A549 (cell line): ENCODE results near the gene AFAP1. TPM values are rescaled to one million over a fixed set of nuclear protein-coding genes. Genes with fewer than 3 reads are reported as not detected.

Experiments used
- ATAC-seq, 2 experiments: fragments of 200-7000 bp in 1 of 2; fragments of >200 bp in 1 of 2; cut with Nextera tagmentation in 1 of 2; cut with Tn5 transposase in 1 of 2; 3 replicates each; pipeline versions ENCODE4 v1.8.0 to v1.9.1; 2018 to 2020; ENCODE audit warnings: mild to moderate bottlenecking in 1 of 2, moderate library complexity in 1 of 2
- CTCF ChIA-PET: fragments of 300-600 bp; sonication (Branson Sonifier 250); formaldehyde crosslinking; extraction: SDS; loops from one replicate; lab custom pipeline; 2021; ENCODE audit warnings: antibody characterized with exemption, inconsistent platforms; lab: Yijun Ruan, JAX
- POLR2A ChIA-PET: fragments of 350-600 bp; formaldehyde crosslinking; extraction: SDS; loops from one replicate; lab custom pipeline; 2021; ENCODE audit warnings: antibody characterized with exemption, inconsistent platforms; lab: Yijun Ruan, JAX
- DNase-seq, 2 experiments: peaks; one replicate each; pipeline versions ENCODE4 v3.0.0 to v3.0.0-alpha.2; 2011 to 2016; ENCODE audit warnings: low read depth in 1 of 2, low spot score in 1 of 2
- FAIRE-seq: peaks from 2 replicates; lab custom pipeline; 2011; peaks lifted over from hg19 to GRCh38; lab: Jason Lieb, UNC
- H3K27ac ChIP-seq, 2 experiments: fragments of >200 bp; sonication (Bioruptor Twin); formaldehyde crosslinking; 3 replicates each; pipeline ENCODE4 v1.5.1; 2016 to 2017
- H3K4me1 ChIP-seq: fragments of >200 bp; sonication (Bioruptor Twin); formaldehyde crosslinking; 3 replicates; pipeline ENCODE4 v1.6.1; 2016
- H3K4me2 ChIP-seq: fragments of >200 bp; sonication (Bioruptor Twin); formaldehyde crosslinking; 3 replicates; pipeline ENCODE4 v1.6.1; 2016
- H3K4me3 ChIP-seq: fragments of >200 bp; sonication (Bioruptor Twin); formaldehyde crosslinking; 3 replicates; pipeline ENCODE4 v1.5.1; 2016
- H3K9me3 ChIP-seq: fragments of >200 bp; sonication (Bioruptor Twin); formaldehyde crosslinking; 3 replicates; pipeline ENCODE4 v1.6.1; 2016
- CBX2 ChIP-seq: fragments of 200-600 bp; sonication (generic); IDR thresholded peaks from 2 replicates; pipeline ENCODE4 v1.6.1; 2016; ENCODE audit warnings: low read depth, mild to moderate bottlenecking, borderline replicate concordance
- CBX8 ChIP-seq: fragments of 200-600 bp; sonication (generic); IDR thresholded peaks from 2 replicates; pipeline ENCODE4 v1.6.1; 2016
- CEBPB ChIP-seq, 2 experiments: fragments of >200 bp in 1 of 2; sonication (Bioruptor Twin) in 1 of 2; formaldehyde crosslinking in 1 of 2; IDR thresholded peaks; 2 replicates each; pipeline ENCODE4 v1.6.1; 2012 to 2016
- CHD2 ChIP-seq: fragments of 150-350 bp; IDR thresholded peaks from 2 replicates; pipeline ENCODE4 v1.6.1; 2014; ENCODE audit warnings: low read length; ENCODE audit not compliant: partially characterized antibody
- CHD4 ChIP-seq: fragments of 200-600 bp; sonication (generic); IDR thresholded peaks from 2 replicates; pipeline ENCODE4 v1.6.1; 2016; ENCODE audit warnings: antibody characterized with exemption, mild to moderate bottlenecking, borderline replicate concordance
- FOSL2 ChIP-seq, 2 experiments: fragments of 450-650 bp in 1 of 2; fragments of >200 bp in 1 of 2; sonication (Bioruptor Twin) in 1 of 2; formaldehyde crosslinking; IDR thresholded peaks; 2 replicates each; pipeline versions ENCODE4 v1.5.0 to v1.6.1; 2016 to 2020; ENCODE audit warnings: mild to moderate bottlenecking in 1 of 2, moderate library complexity in 1 of 2
- FOXS1 ChIP-seq: fragments of 250-450 bp; sonication (Bioruptor Pico); IDR thresholded peaks from 2 replicates; pipeline ENCODE4 v1.5.0; 2020; ENCODE audit warnings: mild to moderate bottlenecking, moderate library complexity
- GATA3 ChIP-seq: IDR thresholded peaks from 2 replicates; pipeline ENCODE4 v1.6.1; 2012; ENCODE audit warnings: borderline replicate concordance
- HOXB13 ChIP-seq: fragments of 250-450 bp; sonication (Bioruptor Pico); IDR thresholded peaks from 2 replicates; pipeline ENCODE4 v1.5.0; 2020; ENCODE audit warnings: low read depth, mild to moderate bottlenecking, moderate library complexity
- JUNB ChIP-seq: fragments of >200 bp; sonication (Bioruptor Twin); formaldehyde crosslinking; IDR thresholded peaks from 2 replicates; pipeline ENCODE4 v1.6.1; 2016
- MAZ ChIP-seq: fragments of 150-350 bp; IDR thresholded peaks from 2 replicates; pipeline ENCODE4 v1.6.1; 2014; ENCODE audit warnings: antibody characterized with exemption, low read depth, low read length, borderline replicate concordance
- MYC ChIP-seq: IDR thresholded peaks from 2 replicates; pipeline ENCODE4 v1.6.1; 2012; ENCODE audit warnings: mild to moderate bottlenecking, inconsistent platforms, low read length, improper control_type of control experiment, borderline replicate concordance
- NR3C1 ChIP-seq: fragments of >200 bp; sonication (Bioruptor Twin); formaldehyde crosslinking; IDR thresholded peaks from 3 replicates; pipeline ENCODE4 v1.6.1; 2017
- POLR2A ChIP-seq: IDR thresholded peaks from 2 replicates; pipeline ENCODE4 v1.6.1; 2012; ENCODE audit warnings: mild to moderate bottlenecking, low read length
- RAD21 ChIP-seq, 2 experiments: fragments of >200 bp in 1 of 2; sonication (Bioruptor Twin) in 1 of 2; formaldehyde crosslinking in 1 of 2; IDR thresholded peaks in 1 of 2; conservative IDR thresholded peaks in 1 of 2; 2 replicates in 1 of 2; 3 replicates in 1 of 2; pipeline ENCODE4 v1.6.1; 2012 to 2018; ENCODE audit warnings: inconsistent platforms in 1 of 2
- RFX5 ChIP-seq: fragments of 450-650 bp; IDR thresholded peaks from 2 replicates; pipeline ENCODE4 v1.7.1; 2014; ENCODE audit warnings: antibody characterized with exemption, mild to moderate bottlenecking, moderate library complexity
- RNF2 ChIP-seq: fragments of 200-600 bp; sonication (generic); IDR thresholded peaks from 2 replicates; pipeline ENCODE4 v1.6.1; 2016; ENCODE audit warnings: low read depth, mild to moderate bottlenecking, antibody characterized with exemption, moderate library complexity, borderline replicate concordance
- SREBF2 ChIP-seq: fragments of 450-650 bp; IDR thresholded peaks from 2 replicates; pipeline ENCODE4 v1.6.1; 2014; ENCODE audit warnings: mild to moderate bottlenecking, moderate library complexity
- ZC3H11A ChIP-seq: fragments of 450-650 bp; IDR thresholded peaks from 2 replicates; pipeline ENCODE4 v1.6.1; 2014; ENCODE audit warnings: antibody characterized with exemption, mild to moderate bottlenecking
- ZFP36 ChIP-seq: fragments of 450-650 bp; IDR thresholded peaks from 2 replicates; pipeline ENCODE4 v1.6.1; 2014; ENCODE audit warnings: borderline replicate concordance; ENCODE audit not compliant: partially characterized antibody
- WGBS: methylation state at CpG from one replicate; pipeline ENCODE4 v1.1.6; 2017; ENCODE audit errors: missing lambda C conversion rate; 5-methylcytosine and 5-hydroxymethylcytosine counted together
- polyA plus RNA-seq, 4 experiments: library from polyadenylated mRNA; depleted of rRNA in 3 of 4; stranded (reverse); fragments of >200 nt; fragmentation: RNase III in 1 of 4; extraction: RNeasy Plus Mini Kit Qiagen cat#74134 plus additional on column Dnase treatment in 1 of 4; gene quantifications; 2 replicates in 3 of 4; 3 replicates in 1 of 4; pipeline ENCODE4 v1.2.3, GENCODE V29; 2011 to 2017
- TF ChIP-seq, protein P1 (sequence below): IDR thresholded peaks from 2 replicates; pipeline ENCODE4 v1.6.1; 2012
- TF ChIP-seq, protein P2 (sequence below): IDR thresholded peaks from 2 replicates; pipeline ENCODE4 v1.6.1; 2012
- TF ChIP-seq, protein P3 (sequence below): fragments of 450-650 bp; IDR thresholded peaks from 2 replicates; pipeline ENCODE4 v1.6.1; 2014; ENCODE audit warnings: antibody characterized with exemption
- TF ChIP-seq, protein P4 (sequence below): fragments of >200 bp; sonication (Bioruptor Twin); formaldehyde crosslinking; IDR thresholded peaks from 2 replicates; pipeline ENCODE4 v1.6.1; 2016
- TF ChIP-seq, protein P5 (sequence below): fragments of 250-450 bp; sonication (Bioruptor Pico); IDR thresholded peaks from 2 replicates; pipeline ENCODE4 v1.5.0; 2020; ENCODE audit warnings: low read depth, mild to moderate bottlenecking, moderate library complexity

Gene AFAP1
- polyA plus RNA-seq, 2 of the 4 experiments (the other 2 are of a cell fraction): 25.4 to 29.6 TPM

DNA sequence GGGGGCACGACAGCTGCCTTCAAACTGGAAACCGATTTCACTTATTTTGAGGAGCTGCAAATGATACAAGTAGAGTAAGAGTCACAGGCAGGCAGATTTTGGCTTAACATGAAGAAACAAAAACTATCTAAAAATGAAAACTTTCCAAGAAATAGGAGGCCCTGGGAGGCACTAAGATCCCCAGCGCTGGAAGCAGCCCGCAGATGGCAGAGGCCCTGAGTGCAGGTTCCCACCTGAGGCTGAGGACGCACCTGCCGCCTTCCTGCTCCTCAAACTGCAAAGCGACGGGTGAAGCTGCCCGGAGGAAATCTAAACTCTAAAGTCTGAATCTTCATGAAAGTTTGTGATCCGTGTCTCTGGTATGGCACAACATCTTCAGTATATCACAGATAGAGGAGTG, 138.7 kb downstream of the AFAP1 start:
- ATAC-seq (no peak), FAIRE-seq (no peak), DNase-seq (no peak)
- TF ChIP-seq CBX2 (no peak), POLR2A (no peak)
- TF ChIP-seq, protein P1, sequence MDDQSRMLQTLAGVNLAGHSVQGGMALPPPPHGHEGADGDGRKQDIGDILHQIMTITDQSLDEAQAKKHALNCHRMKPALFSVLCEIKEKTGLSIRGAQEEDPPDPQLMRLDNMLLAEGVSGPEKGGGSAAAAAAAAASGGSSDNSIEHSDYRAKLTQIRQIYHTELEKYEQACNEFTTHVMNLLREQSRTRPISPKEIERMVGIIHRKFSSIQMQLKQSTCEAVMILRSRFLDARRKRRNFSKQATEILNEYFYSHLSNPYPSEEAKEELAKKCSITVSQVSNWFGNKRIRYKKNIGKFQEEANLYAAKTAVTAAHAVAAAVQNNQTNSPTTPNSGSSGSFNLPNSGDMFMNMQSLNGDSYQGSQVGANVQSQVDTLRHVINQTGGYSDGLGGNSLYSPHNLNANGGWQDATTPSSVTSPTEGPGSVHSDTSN: no peak
- no peak overlapping the region for H3K4me3 ChIP-seq
- ChIA-PET POLR2A (no interaction called here), CTCF (interaction anchor here (1.0 to 10.0 kb wide), 10 partner anchors 10 to 188 kb away, joined by 3 to 94 read pairs (median 7); partner anchors contain the start of gene AFAP1)
- H3K27ac ChIP-seq: no peak overlapping the region
- H3K4me1 ChIP-seq: peaks cover 33% of the 10 kb centered on the region
- H3K9me3 ChIP-seq: no peaks in the 10 kb centered on the region
- 94% methylated on average over 10 of the region's 10 CpGs for WGBS
- no peak overlapping the region for H3K4me2 ChIP-seq

DNA sequence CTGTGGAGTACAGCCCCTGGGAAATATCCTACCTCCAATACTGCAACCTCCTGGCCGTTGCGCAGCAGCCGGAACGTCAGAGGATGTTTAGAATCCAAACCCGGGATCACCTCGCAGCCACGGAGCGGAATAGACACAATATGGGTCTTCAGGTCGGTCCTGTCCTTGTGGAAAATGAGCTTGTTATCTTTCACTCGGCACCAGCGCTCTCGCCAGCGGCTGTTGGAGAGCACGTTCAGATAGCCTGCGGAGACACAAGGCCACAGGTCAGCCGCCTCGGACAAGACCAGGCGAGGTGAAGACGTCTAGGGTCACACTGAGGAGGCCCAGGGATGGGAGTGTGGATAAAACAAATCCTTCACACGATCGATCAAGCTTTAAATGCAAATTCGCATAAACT, 139.3 kb downstream of the AFAP1 start:
- POLR2A ChIA-PET: no interaction called here
- FAIRE-seq: no peak
- no peak overlapping the region for H3K4me3 ChIP-seq
- WGBS: 92% methylated on average over 22 of the region's 22 CpGs
- no peak for ATAC-seq
- peaks cover 30% of the 10 kb centered on the region for H3K4me1 ChIP-seq
- no peak overlapping the region for H3K27ac ChIP-seq
- CTCF ChIA-PET: interaction anchor here (0.5 to 10.0 kb wide), 5 partner anchors 30 to 292 kb away, joined by 3 to 94 read pairs (median 5); no protein-coding TSS in a partner anchor
- H3K4me2 ChIP-seq: no peak overlapping the region
- no peaks in the 10 kb centered on the region for H3K9me3 ChIP-seq
- TF ChIP-seq, protein P2, sequence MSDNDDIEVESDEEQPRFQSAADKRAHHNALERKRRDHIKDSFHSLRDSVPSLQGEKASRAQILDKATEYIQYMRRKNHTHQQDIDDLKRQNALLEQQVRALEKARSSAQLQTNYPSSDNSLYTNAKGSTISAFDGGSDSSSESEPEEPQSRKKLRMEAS: no peak
- TF ChIP-seq FOXS1 (CRISPR knock-in tag) (no peak), SREBF2 (no peak), CHD4 (no peak), NR3C1 (no peak), JUNB (no peak), MAZ (no peak), CEBPB (IDR thresholded peaks at IDR 0.05) (no peak), CHD2 (no peak), FOSL2 (IDR thresholded peaks at IDR 0.05) (no peak), FOSL2 (CRISPR knock-in tag; IDR thresholded peaks at IDR 0.05) (no peak), ZFP36 (no peak), RNF2 (no peak), RFX5 (no peak), MYC (no peak), ZC3H11A (no peak), CBX8 (no peak), GATA3 (no peak)
- TF ChIP-seq, protein P3, sequence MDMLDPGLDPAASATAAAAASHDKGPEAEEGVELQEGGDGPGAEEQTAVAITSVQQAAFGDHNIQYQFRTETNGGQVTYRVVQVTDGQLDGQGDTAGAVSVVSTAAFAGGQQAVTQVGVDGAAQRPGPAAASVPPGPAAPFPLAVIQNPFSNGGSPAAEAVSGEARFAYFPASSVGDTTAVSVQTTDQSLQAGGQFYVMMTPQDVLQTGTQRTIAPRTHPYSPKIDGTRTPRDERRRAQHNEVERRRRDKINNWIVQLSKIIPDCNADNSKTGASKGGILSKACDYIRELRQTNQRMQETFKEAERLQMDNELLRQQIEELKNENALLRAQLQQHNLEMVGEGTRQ: no peak
- TF ChIP-seq, protein P4, sequence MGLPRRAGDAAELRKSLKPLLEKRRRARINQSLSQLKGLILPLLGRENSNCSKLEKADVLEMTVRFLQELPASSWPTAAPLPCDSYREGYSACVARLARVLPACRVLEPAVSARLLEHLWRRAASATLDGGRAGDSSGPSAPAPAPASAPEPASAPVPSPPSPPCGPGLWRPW: no peak
- DNase-seq: no peak

DNA sequence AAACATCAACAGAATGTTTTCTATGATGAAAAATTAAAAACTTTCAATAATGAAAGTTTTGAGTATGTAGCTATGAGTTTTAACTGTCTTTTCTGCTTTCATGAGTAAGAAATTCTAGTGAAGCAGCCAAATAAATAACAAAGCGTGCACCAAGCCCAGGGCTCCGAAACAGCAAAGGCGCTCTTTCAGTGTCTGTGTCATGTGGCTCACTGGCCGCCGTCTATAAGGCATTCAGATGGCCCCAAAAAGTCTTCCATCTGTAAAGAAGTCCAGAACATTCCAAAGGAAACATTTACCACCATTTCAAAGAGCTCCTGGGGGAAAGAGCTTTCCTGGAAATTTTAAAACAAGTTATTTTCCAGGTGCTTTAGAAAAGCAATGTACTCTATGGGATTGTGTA, 139.9 kb downstream of the AFAP1 start:
- Histone ChIP-seq H3K4me3 (no peak overlapping the region), H3K4me2 (no peak overlapping the region), H3K4me1 (peaks cover 24% of the 10 kb centered on the region), H3K9me3 (no peaks in the 10 kb centered on the region), H3K27ac (no peak overlapping the region)
- TF ChIP-seq, protein P1: no peak
- no peak for TF ChIP-seq HOXB13 (CRISPR knock-in tag)
- TF ChIP-seq, protein P5, sequence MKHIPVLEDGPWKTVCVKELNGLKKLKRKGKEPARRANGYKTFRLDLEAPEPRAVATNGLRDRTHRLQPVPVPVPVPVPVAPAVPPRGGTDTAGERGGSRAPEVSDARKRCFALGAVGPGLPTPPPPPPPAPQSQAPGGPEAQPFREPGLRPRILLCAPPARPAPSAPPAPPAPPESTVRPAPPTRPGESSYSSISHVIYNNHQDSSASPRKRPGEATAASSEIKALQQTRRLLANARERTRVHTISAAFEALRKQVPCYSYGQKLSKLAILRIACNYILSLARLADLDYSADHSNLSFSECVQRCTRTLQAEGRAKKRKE (CRISPR knock-in tag): no peak
- no peak for TF ChIP-seq RAD21 (conservative IDR thresholded peaks at IDR 0.05 in 1 of 2, IDR thresholded peaks at IDR 0.05 in 1 of 2)
- DNase-seq: no peak
- no peak for FAIRE-seq
- ChIA-PET POLR2A (no interaction called here), CTCF (interaction anchor here (0.9 to 10.0 kb wide), 4 partner anchors 38 to 189 kb away, joined by 3 to 94 read pairs (median 4); no protein-coding TSS in a partner anchor)
- ATAC-seq: no peak
- 97% methylated on average over 5 of the region's 5 CpGs for WGBS
